ENCODE results near the gene PCDHGA11. TPM values are rescaled to one million over a fixed set of nuclear protein-coding genes. Genes with fewer than 3 reads are reported as not detected.

Gene PCDHGA11
- total RNA-seq, 2 experiments from 2014 or later: 0.10 to 0.17 TPM

DNA sequence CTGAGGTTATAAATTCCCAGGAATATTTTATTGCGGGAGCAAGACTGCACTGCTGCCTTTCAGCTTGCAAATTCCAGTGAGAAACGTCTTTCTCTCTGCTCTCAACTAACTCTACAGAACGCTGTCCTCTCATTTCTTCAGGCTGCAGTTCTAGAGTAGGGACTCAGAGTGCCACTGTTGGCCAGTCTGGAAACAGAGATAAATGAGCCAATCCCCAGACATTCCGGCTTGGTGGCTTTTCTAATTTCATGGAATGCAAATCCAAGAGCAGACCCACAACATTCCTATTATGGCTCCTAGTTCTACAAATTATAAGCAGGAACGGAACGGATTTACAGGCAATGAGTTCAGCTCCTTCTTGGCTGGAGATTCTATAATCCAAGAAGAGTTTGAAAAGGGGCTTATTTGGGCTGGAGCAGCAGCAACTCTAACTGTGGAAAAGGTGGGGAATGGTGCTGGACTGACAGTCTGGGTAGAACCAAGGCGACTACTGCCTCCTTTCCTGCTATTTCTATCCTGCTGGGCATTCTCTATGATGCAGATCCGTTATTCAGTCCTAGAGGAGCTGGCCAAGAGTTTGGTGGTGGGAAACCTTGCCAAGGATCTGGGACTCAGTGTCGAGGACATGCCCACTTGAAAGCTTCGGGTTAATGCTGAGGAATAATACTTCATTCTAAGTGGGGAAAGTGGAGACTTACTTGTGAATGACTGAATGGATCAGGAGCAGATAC lies 18.7 kb downstream of the PCDHGA11 start:
- intact Hi-C loops (cut with micrococcal nuclease): no loop called here
- Mint-ChIP-seq H3K36me3 (ENCODE audit: low read depth) (peaks cover 2% of the 10 kb centered on the region), H3K4me1 (ENCODE audit: low read depth) (no peaks in the 10 kb centered on the region), H3K27ac (no peak overlapping the region), H3K4me3 (no peak overlapping the region), H3K27me3 (ENCODE audit: low read depth) (peaks cover 14% of the 10 kb centered on the region), H3K9me3 (peaks cover 5% of the 10 kb centered on the region)
- CTCF ChIA-PET: no interaction called here
- no peak for DNase-seq

GRCh38 chr5:141440341-141440740 lies 19.5 kb downstream of the PCDHGA11 start:
- CTCF ChIA-PET: no interaction called here
- Mint-ChIP-seq H3K9me3 (peaks cover 5% of the 10 kb centered on the region), H3K4me1 (ENCODE audit: low read depth) (no peaks in the 10 kb centered on the region), H3K27me3 (ENCODE audit: low read depth) (peaks cover 14% of the 10 kb centered on the region), H3K36me3 (ENCODE audit: low read depth) (peaks cover 2% of the 10 kb centered on the region), H3K27ac (no peak overlapping the region), H3K4me3 (no peak overlapping the region)
- DNase-seq: no peak
- intact Hi-C loops (cut with micrococcal nuclease): no loop called here

DNA sequence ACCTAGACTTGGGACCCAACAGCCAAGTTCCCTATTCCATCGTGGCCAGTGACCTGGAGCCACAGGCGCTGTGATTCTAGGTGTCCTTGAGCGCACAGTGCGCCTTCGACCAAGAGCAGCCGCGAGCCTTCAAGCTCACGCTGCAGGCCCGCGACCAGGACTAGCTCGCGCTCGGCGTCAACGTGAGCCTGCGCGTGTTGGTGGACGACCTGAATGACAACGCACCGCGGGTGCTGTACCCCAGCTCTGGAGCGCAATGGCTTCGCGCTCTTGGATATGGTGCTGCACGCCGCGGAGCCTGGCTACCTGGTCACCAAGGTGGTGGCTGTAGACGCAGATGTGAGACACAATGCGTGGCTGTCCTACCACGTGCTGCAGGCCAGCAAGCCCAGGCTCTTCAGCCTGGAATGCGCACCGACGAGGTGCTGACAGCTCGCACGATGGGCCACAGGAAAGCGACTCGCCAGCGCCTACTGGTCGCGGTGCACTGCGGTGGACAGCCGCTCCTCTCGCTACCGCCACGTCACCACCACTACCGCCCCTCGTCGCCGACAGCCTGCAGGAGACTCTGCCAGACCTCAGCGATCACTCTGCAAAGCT lies 20.8 kb downstream of the PCDHGA11 start:
- intact Hi-C loops (cut with micrococcal nuclease): no loop called here

DNA sequence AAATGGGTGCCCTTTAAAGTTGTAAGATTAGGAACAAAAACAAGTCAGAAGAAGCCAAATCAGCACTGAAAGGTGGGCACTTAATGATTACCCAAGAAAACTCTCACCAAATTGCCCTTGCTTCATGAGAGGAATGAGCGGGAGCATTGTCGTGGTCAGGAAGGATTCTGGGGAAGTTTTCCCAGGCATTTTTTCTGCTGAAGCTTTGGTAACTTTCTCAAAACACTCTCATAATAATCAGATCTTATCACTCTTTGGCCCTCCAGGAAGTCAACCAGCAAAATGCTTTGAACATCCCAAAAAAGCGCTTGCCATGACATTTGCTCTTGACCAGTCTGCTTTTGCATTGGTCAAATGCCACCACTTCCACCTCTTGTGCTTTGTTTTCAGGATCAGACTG lies 44.5 kb downstream of the PCDHGA11 start:
- DNase-seq: no peak
- CTCF ChIA-PET: interaction anchor here (0.7 to 1.0 kb wide), 2 partner anchors 95 to 288 kb away, joined by 4 read pairs; partner anchors contain the start of gene PCDHGB3
- Mint-ChIP-seq H3K27me3 (ENCODE audit: low read depth) (peaks cover 21% of the 10 kb centered on the region), H3K4me1 (ENCODE audit: low read depth) (no peaks in the 10 kb centered on the region), H3K4me3 (no peak overlapping the region), H3K9me3 (peaks cover 2% of the 10 kb centered on the region), H3K27ac (no peak overlapping the region), H3K36me3 (ENCODE audit: low read depth) (no peaks in the 10 kb centered on the region)
- intact Hi-C loops (cut with micrococcal nuclease): no loop called here

More for the DNA sequence above, 20.8 kb downstream of the PCDHGA11 start:
- Mint-ChIP-seq H3K4me1 (ENCODE audit: low read depth) (no peaks in the 10 kb centered on the region), H3K27me3 (ENCODE audit: low read depth) (peaks cover 12% of the 10 kb centered on the region), H3K4me3 (no peak overlapping the region), H3K36me3 (ENCODE audit: low read depth) (peaks cover 2% of the 10 kb centered on the region), H3K9me3 (peaks cover 5% of the 10 kb centered on the region), H3K27ac (no peak overlapping the region)
- DNase-seq: no peak
- CTCF ChIA-PET: interaction anchor here (0.7 kb wide), 1 partner anchor 65 kb away, joined by 3 read pairs; no protein-coding TSS in a partner anchor

Other genes starting within 250 kb of the PCDHGA11 start
- not detected for gene PCDHB7, start 248.4 kb upstream of the PCDHGA11 start, total RNA-seq
- not detected for gene PCDHB8, start 243.3 kb upstream of the PCDHGA11 start, total RNA-seq
- gene PCDHB16, start 238.7 kb upstream of the PCDHGA11 start, total RNA-seq: not detected
- gene PCDHB9, start 233.9 kb upstream of the PCDHGA11 start, total RNA-seq: not detected
- gene PCDHB10, start 228.7 kb upstream of the PCDHGA11 start, total RNA-seq: not detected
- gene PCDHB11, start 221.4 kb upstream of the PCDHGA11 start, total RNA-seq: not detected
- not detected for gene PCDHB12, start 212.3 kb upstream of the PCDHGA11 start, total RNA-seq
- gene PCDHB13, start 207.1 kb upstream of the PCDHGA11 start, total RNA-seq: not detected
- gene PCDHB14, start 197.7 kb upstream of the PCDHGA11 start, total RNA-seq: not detected
- not detected for gene PCDHB15, start 175.7 kb upstream of the PCDHGA11 start, total RNA-seq
- gene SLC25A2, start 117.0 kb upstream of the PCDHGA11 start, total RNA-seq: not detected
- 10 to 100 TPM; 57.0 to 57.9 TPM for gene TAF7, start 100.3 kb upstream of the PCDHGA11 start, total RNA-seq
- gene PCDHGA1, start 90.5 kb upstream of the PCDHGA11 start, total RNA-seq: not detected
- not detected for gene PCDHGA2, start 82.3 kb upstream of the PCDHGA11 start, total RNA-seq
- not detected for gene PCDHGA3, start 77.2 kb upstream of the PCDHGA11 start, total RNA-seq
- not detected for gene PCDHGB1, start 71.0 kb upstream of the PCDHGA11 start, total RNA-seq
- not detected for gene PCDHGA4, start 66.0 kb upstream of the PCDHGA11 start, total RNA-seq
- gene PCDHGB2, start 61.1 kb upstream of the PCDHGA11 start, total RNA-seq: not detected
- gene PCDHGA5, start 56.9 kb upstream of the PCDHGA11 start, total RNA-seq: under 1 TPM in 1 of 2 experiments, not detected in 1; 0.05 TPM
- gene PCDHGB3, start 50.8 kb upstream of the PCDHGA11 start, total RNA-seq: under 1 TPM in 1 of 2 experiments, not detected in 1; 0.07 TPM
- under 1 TPM; 0.05 to 0.07 TPM for gene PCDHGA6, start 47.2 kb upstream of the PCDHGA11 start, total RNA-seq
- not detected for gene PCDHGA7, start 38.3 kb upstream of the PCDHGA11 start, total RNA-seq
- not detected for gene PCDHGB4, start 33.4 kb upstream of the PCDHGA11 start, total RNA-seq
- gene PCDHGA8, start 28.4 kb upstream of the PCDHGA11 start, total RNA-seq: not detected
- gene PCDHGB5, start 23.1 kb upstream of the PCDHGA11 start, total RNA-seq: under 1 TPM in 1 of 2 experiments, not detected in 1; 0.12 TPM
- under 1 TPM in 1 of 2 experiments, not detected in 1; 0.07 TPM for gene PCDHGA9, start 18.3 kb upstream of the PCDHGA11 start, total RNA-seq
- gene PCDHGB6, start 13.0 kb upstream of the PCDHGA11 start, total RNA-seq: under 1 TPM in 1 of 2 experiments, not detected in 1; 0.05 TPM
- gene PCDHGA10, start 8.1 kb upstream of the PCDHGA11 start, total RNA-seq: under 1 TPM in 1 of 2 experiments, not detected in 1; 0.05 TPM
- gene PCDHGB7, start 3.4 kb upstream of the PCDHGA11 start, total RNA-seq: not detected
- gene PCDHGA12, start 9.5 kb downstream of the PCDHGA11 start, total RNA-seq: not detected
- gene PCDHGC3, start 54.9 kb downstream of the PCDHGA11 start, total RNA-seq: under 1 TPM; 0.12 to 0.17 TPM
- gene PCDHGC4, start 64.0 kb downstream of the PCDHGA11 start, total RNA-seq: not detected
- not detected for gene PCDHGC5, start 68.0 kb downstream of the PCDHGA11 start, total RNA-seq
- 100 to 1,000 TPM; 165 to 169 TPM for gene DIAPH1, start 197.9 kb downstream of the PCDHGA11 start, total RNA-seq
- gene HDAC3, start 215.8 kb downstream of the PCDHGA11 start, total RNA-seq: 10 to 100 TPM; 52.1 to 55.6 TPM
- gene RELL2, start 215.9 kb downstream of the PCDHGA11 start, total RNA-seq: 10 to 100 TPM; 20.9 to 21.1 TPM
- 10 to 100 TPM; 28.9 to 29.6 TPM for gene FCHSD1, start 230.4 kb downstream of the PCDHGA11 start, total RNA-seq